Midbrain (tissue), 1 donor: Measurements from ENCODE around the gene TAS2R8.
"Not testable (repeated sequence)": the region's sequence is repeated elsewhere in the genome, so short reads cannot be mapped to it uniquely, and the experiment has no call there.

Experiments
- DNase-seq: peaks from one replicate; lab custom pipeline; 2025; lab: John Stamatoyannopoulos, UW

TAS2R8 gene

DNA sequence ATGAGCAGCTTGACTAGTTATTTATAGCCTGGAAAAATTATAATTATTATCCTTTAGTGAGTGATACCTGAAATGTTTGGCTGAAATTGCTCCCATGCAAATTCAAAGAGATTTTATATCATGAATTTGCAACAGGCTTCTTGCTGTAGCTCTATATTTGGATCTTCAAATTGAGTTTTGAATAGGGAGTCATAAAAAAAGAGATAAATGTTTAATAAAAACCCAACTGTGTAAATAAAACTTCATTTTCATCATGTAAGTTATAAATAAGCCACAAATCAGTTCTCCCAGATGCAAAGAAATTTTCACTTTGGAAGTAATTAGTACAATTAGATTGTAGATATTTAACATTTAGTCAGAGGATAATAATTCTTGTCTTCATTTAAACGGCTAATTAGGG is at the start of gene TAS2R8:
TAS2R8 (minus strand) TSS at position 101 of the 400 bp plus-strand sequence. CDS start 306 bp downstream, outside the sequence.
- DNase-seq: no peak

DNA sequence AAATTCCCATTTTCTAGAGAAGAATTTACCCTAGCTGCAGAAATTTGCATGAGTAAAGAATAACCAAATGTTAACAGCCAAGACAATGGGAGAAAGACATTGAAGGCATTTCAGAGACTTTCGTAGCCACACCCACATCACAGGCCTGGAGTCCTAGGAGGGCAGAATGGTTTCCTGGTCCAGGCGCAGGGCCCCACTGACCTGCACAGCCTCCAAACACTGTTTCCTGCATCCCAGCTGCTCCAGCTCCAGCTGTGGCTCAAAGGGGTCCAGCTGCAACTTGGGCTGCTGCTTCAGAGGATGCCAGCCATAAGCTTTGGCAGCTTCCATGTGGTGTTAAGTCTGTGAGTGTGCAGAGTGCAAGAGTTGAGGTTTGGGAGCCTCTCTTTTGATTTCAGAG is 48.7 kb upstream of the TAS2R8 start:
- DNase-seq: no peak

GRCh38 chr12:10853776-10854175 is 46.7 kb upstream of the TAS2R8 start:
- no peak for DNase-seq

- DNase-seq: no peak
Observed at GRCh38 chr12:10851243-10851858, 44.3 kb upstream of the TAS2R8 start.

DNA sequence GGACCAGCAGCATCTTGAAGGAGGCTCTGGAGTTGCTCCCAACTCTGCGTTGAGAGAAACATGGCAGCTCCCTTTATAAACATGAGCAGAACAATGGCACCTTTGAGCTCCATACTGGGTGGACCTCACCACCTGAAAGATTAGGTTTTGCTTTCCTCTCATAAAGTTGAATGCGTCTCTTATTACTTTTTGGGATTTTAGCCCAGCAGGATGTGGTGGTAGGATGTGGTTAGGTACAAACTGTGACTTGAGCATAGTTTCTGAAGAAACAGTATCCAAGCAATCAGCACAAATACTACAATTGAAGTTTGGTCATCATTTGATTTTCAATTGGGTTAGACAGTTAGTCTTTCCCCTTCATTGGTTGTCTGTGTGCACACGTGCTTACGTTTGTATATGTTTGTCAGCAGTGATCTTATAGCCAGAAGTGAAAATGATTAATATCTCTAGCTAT is 42.4 kb upstream of the TAS2R8 start, which contains the start of gene PRR4:
PRR4 (minus strand) TSS at position 51 of the 454 bp plus-strand sequence; CDS start at position 13, 38 bp downstream.
- DNase-seq: no peak

GRCh38 chr12:10847744-10848143 is 40.7 kb upstream of the TAS2R8 start:
- DNase-seq: no peak

- no peak for DNase-seq
Observed at GRCh38 chr12:10842862-10843261, 35.8 kb upstream of the TAS2R8 start.

GRCh38 chr12:10838461-10838860 is 31.4 kb upstream of the TAS2R8 start:
- no peak for DNase-seq

DNA sequence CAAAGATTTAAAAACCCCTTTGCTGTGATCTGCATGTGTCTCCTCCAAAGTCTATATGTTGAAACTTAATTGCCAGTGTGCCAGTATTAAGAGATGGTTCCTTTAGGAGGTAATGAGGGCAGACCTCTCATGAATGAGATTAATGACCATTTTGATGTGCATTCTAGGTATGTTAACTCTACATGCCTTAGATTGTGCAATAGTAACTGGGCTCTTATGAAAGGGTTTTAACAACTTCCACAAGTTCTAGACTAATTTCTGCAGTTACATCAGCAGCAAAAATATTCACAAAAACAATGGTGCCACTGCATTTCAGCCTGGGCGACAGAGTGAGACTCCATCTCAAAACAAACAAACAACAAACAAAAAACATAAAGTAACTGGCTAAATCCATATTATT is 22.9 kb upstream of the TAS2R8 start:
- DNase-seq: no peak

GRCh38 chr12:10826258-10826657 is 19.2 kb upstream of the TAS2R8 start, which contains the start of gene TAS2R10:
Gene TAS2R10 (minus strand): TSS chr12:10826358. CDS start chr12:10826269, 89 bp downstream.
- DNase-seq: no peak

DNA sequence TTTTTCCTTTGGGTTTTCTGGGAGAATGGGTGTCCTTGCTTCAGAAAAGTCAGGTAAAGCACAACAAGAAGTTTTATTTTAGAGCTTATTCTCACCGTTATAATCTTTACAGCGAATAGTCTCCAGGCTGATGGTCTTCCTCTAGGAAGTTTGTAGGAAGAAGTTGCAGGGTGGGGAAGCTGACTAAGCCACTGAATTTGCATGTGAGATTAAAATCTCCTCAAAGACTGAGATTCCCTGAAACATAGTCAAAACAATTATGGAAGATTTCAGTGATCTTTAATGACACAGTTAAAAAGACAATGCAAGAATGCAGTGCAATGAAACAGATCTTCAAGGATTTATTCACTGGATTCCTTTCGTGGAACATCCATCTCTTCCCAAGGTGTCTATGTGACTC is 17.9 kb upstream of the TAS2R8 start:
- DNase-seq: no peak

DNA sequence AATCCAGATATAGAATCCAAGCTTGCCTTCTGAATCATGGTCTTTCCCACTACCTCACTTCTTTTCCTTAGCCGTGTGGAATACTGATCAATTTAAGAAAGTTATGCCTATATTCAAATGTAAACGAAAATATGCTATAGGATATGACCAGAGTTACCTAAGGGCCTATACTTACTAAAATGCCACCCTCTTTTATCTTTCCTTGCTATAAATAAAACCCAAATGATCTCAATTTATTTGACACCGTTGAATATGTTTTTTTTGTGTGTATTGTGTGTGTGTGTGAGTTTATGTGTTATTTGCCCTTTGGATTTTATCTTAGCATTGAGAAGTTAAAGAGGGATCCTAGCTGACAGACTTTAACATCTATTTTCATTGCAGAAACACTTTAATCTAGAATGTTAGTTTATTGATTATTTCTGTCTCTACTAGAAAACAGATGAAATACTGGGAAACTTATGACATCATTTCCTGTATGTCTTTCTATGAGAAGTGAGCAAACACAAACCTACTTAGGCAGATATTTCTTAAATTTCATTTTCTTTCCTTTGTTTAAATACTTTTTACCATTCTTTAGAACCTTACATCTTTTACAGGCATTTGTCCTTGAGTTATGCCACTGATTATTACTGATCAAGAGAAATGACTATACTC is 4.9 kb upstream of the TAS2R8 start:
- no peak for DNase-seq

DNA sequence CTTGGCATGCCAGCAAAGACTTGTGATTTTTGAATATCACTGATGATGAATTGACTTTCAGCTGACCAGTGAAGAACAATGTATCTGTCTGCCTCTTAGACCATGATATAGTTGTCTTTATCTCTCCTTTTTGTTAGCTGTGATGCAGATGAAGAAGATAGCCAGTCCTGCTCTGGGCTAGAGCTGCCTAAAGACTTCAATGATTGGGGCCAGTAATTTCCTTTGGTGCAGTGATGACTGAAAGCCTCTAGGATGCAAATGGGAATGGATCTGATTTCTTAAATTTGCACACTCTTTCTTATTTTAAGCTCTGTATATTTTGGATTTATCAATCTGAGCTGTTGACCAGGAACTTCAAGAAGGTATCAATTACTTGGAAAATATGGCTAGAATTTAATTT is 3.0 kb upstream of the TAS2R8 start, which contains the start of gene TAS2R9:
TAS2R9 (minus strand) TSS at position 101 of the 400 bp plus-strand sequence; CDS start at position 8, 93 bp downstream.
- no peak for DNase-seq

GRCh38 chr12:10802587-10802986 is 4.5 kb downstream of the TAS2R8 start, which contains the start of gene TAS2R7:
Gene TAS2R7 (minus strand): TSS chr12:10802627. CDS start chr12:10802570, 57 bp downstream.
- DNase-seq: no peak

DNA sequence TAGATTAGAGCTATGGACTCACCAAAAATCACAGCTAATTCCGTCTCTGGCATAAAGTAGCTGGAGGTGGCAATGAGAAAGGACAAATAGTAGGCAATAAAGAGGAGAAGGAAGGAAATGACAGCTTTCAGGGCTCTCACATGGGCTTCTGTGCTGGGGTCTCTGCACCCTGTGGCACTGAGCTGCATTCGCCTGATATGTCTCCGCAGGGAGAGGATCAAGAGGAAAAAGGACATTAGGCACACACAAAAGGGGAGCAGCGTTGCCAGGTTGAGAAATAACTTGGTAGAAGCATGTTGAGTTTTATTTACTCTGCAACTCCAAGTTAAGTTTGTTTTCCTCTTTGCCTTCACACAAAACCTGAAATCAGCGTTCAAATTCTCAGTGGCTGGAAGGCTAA is 5.3 kb downstream of the TAS2R8 start:
- DNase-seq: no peak

DNA sequence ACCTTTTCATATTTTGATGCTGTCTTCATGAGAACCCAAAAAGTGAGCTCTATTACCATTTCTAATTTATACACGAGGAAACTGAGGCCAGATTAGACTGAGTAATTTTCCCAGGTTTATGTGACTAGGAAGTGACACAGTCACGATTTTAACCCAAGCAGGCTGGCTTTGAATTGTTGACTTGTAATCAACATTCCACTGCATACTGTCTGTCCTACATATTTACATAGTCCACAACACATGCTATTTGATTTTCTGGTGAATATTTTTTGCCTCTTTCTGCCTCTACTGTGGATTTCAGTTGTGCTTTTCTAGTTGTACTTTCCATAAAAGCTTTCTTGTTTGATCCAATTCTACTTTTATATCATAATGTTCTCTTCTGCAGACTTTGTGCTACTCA is 12.9 kb downstream of the TAS2R8 start:
- no peak for DNase-seq

DNA sequence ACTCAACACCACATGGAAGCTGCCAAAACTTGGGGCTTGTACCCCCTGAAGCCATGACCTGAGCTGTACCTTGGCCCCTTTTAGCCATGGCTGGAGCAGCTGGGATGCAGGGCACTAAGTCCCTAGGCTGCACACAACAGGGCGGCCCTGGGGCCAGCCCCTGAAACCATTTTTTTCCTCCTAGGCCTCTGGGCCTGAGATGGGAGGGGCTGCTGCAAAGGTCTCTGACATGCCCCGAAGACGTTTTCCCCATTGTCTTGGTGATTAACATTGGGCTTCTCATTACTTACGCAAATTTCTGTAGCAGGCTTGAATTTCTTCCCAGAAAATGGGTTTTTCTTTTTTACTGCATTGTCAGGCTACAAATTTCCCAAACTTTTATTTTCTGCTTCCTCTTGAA is 15.3 kb downstream of the TAS2R8 start:
- not testable (repeated sequence) for DNase-seq

DNA sequence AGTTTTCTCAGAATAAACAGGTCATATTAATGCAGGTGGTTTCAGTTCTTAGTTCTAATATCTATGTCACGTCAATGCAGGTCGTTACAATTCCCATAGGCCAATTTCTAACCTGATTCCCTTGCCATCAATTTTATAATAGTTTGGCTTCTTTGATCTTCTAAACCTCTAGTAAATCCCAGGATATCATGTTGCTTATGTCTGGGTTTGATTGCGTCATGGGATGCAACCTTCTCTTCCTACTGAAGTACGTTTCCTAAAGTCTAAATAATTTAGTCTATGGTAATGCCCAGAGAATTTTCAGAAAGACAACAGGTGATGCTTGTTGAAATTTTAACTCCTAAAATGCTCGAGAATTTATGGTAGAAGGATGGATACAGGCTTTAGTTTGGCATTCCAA is 23.8 kb downstream of the TAS2R8 start:
- no peak for DNase-seq

- DNase-seq: no peak
Observed at GRCh38 chr12:10779103-10779502, 28.0 kb downstream of the TAS2R8 start.

- peak; percentile 4 for DNase-seq
Observed at GRCh38 chr12:10771132-10771733, 35.9 kb downstream of the TAS2R8 start.

DNA sequence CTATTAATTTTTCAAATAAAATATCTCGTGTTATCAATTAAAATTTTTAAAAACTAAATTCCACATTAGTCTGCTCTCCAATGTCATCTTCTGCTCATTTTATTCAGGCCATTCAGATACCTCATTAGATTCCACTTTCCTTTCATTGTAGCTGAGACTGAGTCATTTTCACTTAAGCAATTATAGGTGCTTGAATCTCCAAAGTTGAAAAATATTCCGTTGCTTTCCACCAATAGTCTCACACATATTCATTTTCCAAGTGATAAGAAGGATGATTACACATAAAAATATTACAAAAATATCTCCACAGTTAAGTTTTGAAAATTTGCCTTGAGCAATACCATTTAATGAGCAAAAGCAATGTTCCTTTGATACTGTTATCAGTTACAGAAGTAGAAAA is 47.4 kb downstream of the TAS2R8 start:
- DNase-seq: no peak

DNA sequence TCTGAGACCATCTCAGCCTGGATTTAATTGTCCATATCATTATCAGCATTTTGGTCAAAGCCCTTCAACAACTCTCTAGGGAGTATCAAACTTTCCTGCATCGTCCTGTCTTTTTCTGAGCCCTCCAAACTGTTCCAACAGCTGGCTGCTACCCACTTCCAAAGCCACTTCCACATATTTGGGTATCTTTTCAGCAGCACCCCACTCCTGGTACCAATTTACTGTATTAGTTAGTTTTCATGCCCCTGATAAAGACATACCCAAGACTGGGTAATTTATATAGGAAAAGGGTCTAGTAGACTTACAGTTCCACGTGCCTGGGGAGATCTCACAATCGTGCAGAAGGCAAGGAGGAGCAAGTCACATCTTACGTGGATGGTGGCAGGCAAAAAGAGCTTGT is 50.9 kb downstream of the TAS2R8 start:
- DNase-seq: no peak
